ENCODE results near the gene TMCO5A. TPM values are rescaled to one million over a fixed set of nuclear protein-coding genes. Genes with fewer than 3 reads are reported as not detected.
"Not testable (repeated sequence)": the region's sequence is repeated elsewhere in the genome, so short reads cannot be mapped to it uniquely, and the experiment has no call there.

TMCO5A gene
- not detected in 2 replicates for total RNA-seq

DNA sequence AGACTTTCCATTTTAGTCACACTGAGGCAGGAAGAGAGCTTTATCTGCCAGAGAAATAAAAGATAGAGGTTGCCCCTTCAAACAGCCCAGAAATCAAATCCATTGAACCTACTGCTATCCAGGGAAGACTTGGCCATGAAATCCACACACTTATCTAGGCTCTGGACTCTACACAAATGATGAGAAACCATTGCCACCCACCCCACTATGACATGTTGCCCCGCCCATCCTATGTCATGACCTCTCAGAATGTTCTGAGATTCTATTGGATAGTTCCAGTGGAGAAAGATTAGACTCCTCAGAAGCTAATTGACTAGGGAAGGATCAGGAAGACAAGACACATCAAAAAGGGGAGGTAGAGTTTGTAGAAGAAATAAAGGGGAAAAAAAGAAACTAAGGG lies at the start of gene TMCO5A:
TMCO5A (plus strand) TSS at position 301 of the 400 bp plus-strand sequence. CDS start 1,684 bp downstream, outside the sequence.
- intact Hi-C loops (cut with micrococcal nuclease): no loop called here

DNA sequence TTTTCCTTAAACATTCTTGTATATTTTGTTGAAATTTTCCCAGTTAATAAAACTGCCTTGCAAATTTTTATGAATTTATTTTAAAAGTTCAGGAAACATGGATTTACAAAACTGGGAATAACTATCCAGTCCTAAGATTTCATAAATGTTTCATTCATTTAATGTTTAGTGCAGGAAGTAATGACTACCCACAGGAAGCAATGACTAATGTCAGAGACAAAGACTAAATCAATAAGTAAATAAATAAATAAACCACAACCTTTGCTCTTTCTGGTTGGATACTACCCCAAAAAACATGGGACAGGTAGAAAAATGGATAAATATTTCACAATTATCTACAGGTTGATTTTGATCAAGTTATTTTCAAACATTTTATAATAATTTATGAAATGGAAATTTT lies 48.8 kb upstream of the TMCO5A start:
- intact Hi-C loops (cut with micrococcal nuclease): no loop called here

DNA sequence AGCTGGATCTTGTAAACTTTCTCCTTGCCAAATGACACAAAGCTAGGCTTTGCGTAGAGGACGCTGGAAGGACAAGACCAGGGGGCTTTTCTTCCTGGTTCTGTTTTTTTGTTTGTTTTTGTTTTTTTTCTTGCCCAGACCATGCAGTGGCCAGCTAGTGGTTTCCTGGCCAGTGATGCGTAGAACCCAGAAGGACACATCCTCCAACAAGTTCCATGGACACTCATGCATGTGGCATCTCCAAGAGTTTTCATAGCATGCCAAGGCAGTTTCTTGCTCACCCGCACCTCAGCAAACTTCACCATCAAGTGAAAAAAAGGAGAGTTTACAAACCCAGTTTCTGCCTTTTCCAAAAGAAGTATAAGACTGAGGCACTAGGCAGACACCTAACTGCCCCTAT lies 46.1 kb upstream of the TMCO5A start:
- intact Hi-C loops (cut with micrococcal nuclease): no loop called here

DNA sequence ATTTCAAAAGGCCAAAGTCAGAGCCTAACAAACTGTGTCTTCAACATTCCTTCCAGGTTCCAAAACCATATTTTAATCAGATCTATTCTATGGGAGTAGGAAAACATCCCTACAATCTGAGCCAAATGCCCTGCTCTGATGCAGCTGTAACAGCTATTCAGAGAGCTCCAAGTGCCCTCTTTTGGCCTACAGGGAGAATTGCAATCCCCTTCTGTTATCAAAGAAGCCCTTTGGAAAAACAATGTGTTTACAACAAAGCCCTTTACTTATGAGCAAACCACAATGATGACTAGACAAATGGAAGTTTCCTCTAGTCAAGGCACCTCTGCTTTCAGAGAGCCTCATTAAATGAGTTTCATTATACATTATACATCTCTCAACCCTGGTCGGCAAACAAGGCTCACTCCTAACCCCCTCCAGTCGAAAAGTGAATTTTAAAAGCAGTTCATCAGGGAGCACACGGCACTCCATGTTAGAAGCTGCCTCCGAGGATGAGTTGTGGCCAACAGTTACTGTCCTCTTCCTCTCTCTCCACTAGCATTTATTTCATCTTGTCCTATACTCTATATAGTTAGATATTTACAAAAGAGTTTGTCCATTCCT lies 42.6 kb upstream of the TMCO5A start:
- intact Hi-C loops (cut with micrococcal nuclease): loop anchor here (2.0 to 5.0 kb wide), 2 partner anchors 1009 to 1390 kb away; no protein-coding TSS in a partner anchor

DNA sequence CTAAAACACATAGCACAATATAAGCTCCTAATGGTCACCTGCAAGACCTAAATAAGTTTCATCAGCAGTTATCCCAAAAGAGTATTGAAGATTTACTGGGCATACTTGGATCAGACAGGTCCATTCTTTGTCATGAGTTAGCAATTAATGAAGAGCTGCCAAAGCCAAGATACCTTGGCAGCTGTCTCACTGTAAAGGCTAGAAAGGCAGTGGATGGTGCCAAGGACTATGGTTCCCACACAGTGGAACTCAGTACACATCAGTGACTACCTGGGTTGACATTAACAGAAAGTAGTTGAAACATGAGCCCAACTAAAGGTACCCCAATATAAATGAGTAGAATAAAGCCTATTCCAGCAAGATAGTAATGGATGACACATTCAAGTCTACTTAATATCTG lies 41.1 kb upstream of the TMCO5A start:
- intact Hi-C loops (cut with micrococcal nuclease): loop anchor here (2.0 to 5.0 kb wide), 2 partner anchors 1011 to 1391 kb away; no protein-coding TSS in a partner anchor

DNA sequence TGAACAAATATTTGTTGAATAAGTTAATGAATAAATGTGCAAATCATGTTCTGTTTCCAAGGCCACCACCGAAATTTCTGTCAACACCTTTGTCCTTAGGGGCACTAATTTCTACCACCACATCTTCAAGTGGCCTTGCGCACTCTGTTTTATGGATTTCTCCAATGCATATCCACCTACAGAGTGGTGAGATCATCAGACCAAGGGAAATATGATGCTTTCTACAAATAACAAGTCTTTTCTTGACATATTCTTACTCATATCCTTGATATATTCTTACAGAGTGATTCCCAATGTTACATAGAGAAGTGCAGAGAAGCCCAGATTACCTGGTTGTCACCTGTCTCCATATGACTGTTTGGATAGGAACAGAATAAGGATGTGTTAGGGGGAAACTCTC lies 36.1 kb upstream of the TMCO5A start:
- intact Hi-C loops (cut with micrococcal nuclease): no loop called here

DNA sequence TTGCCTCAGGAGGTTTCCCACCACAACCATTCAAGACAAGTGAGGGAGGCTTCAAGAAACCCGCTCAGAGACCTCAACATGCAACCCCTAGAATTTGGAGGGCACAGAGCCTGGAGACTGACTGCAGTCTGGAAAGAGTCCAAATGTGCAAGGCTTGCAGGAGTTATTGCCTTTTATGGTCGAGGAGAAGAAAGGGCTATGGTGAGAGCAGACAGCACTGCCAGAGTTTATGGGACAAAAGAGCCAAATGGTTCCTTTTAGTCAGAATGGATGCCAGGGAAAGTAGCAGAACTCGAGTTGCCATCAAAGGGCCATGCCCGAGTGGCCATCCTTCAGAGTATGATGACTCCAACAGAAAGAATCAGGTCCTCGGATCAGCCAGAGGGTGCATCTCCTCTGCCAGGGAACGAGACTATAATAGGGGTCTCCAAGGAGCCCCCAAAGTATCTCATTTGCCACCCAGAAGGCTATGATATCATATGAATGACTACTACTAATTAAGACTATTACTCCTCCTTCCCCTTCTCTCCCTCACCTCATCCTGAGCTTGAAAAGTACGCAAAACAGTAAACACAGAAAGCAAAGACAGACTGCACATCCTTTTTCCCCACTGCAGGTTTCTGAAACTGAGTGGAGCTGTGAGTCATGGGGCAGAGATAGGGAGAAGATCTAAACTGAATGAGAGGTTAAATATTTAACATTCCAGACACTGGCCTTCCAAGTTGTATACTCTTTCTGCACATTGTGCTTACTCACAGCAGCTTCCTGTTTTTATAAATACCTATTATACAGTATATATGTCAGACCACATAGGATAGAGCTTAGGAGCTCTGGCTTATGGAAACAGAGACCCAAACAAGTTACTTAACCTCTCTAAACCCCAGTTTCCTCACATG lies 33.9 kb upstream of the TMCO5A start:
- intact Hi-C loops (cut with micrococcal nuclease): no loop called here

DNA sequence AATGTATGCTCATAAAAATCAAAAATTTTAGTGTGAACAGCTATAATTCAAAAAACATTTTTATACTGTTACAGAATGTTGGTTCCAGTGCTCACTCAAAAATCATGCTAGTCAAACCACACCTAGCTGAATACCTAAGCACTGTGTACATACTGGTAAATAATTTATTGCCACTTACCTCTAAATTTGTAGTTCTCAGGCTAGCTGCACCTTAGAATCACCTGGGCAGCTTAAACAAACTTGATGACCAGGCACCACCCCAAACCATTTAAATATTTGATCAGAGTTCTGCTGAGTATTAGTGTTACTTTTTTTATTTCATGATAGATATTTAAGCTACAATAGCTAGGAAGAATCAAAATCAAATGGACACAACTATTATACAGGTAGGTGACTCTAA lies 32.3 kb upstream of the TMCO5A start:
- intact Hi-C loops (cut with micrococcal nuclease): no loop called here

DNA sequence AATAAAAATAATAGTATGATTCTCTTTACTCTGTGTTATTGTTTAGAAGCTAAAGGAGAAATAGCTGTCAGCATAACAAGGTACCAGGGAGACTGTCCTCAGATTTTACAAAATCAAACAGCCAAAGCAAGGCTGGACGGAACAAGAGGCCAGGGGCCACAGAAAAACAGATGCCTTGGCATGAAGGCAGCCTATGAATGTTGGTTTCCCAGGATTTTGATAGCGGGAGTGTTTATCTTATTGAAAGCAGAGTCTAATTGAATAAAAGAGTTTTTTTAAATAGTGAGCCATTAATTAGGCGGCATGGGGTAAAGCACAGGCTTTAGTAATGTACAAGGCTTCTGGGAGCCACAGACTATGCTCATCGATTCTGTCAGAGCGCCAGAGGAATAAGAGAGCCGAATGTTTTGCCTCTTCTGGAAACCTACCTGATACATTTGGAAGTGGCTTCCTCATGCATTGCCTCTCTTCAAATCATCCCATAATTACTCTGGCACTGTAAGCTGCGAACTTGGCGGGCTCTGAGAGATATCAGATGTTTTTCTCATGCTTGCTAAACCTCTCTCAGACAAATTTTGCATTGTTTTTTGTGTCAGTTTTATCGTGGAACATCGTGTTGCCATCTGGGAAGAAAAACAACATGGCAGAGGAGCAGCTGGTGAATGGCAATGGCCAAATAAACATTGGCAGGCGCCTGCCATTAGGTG lies 30.4 kb upstream of the TMCO5A start:
- intact Hi-C loops (cut with micrococcal nuclease): no loop called here

DNA sequence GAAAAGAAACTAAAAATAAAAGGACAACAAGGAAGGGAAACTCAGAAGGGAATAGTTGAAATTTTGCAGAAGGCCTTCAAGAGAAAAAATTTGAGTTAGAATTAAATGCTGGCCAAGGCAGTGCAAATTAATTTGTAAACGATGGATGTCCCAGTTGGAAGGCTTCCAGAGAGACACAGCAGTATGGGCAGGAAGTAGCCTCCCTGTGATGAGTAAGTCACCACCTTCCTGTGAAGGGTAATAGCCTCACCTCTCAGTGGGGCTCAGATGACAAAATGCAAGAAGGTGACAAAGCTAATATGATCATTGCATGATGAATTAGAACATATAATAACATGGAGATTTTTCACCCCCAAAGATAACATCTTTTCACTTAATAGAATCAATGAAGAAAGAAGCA lies 27.3 kb upstream of the TMCO5A start:
- intact Hi-C loops (cut with micrococcal nuclease): no loop called here

DNA sequence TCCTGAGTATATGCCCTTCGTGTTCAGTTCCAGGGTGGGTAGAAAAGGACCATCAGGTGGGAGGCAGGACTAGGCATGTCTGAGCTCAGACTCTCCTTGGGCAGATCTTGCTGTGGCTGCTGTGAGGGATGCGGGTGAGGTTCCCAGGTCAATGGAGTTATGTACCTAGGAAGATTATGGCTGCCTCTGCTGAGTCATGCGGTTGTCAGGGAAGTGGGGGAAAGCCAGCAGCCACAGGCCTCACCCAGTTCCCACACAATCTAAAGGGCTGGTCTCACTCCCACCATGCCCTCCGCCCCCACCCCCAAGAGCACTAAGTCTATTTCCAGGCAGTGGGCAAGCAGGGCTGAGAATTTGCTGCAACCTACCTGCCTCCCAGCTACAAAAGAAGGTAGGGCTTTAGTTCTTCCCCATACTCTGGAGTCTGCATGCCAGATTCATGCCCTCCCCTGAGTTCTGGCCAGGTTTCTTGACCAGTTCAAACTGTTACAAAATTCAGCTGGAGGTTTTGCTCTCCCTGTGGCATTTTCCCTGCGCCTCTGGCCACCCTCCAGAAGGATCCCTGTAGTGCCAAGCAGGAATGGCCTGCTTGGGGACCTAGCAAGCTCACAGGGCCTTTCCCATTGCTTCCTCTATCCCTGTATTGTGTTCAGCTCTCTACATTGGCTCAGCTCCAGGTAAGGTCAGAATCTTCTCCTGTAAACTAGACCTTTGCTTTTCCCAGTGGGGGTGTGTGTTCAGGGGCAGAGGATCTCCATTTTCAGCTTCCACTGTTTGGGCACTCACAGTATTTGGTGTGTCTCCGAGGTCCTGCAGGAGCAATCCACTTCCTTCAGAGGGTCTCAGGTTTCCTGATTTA lies 12.7 kb upstream of the TMCO5A start:
- intact Hi-C loops (cut with micrococcal nuclease): no loop called here

DNA sequence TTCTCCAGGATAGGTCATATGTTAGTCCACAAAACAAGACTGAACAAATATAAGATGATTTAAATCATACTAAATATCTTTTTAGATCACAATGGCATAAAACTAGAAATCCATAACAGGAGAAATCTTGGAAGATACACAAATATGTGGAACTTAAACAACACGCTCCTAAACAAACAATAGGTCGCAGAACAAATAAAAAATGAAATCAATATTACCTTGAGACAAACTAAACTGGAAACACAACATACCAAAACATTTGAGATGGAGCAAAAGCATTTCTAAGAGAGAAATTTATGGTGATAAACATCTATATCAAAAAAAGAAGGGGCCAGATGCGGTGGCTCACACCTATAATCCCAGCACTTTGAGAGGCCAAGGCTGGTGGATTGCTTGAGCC lies 8.3 kb upstream of the TMCO5A start:
- intact Hi-C loops (cut with micrococcal nuclease): no loop called here

DNA sequence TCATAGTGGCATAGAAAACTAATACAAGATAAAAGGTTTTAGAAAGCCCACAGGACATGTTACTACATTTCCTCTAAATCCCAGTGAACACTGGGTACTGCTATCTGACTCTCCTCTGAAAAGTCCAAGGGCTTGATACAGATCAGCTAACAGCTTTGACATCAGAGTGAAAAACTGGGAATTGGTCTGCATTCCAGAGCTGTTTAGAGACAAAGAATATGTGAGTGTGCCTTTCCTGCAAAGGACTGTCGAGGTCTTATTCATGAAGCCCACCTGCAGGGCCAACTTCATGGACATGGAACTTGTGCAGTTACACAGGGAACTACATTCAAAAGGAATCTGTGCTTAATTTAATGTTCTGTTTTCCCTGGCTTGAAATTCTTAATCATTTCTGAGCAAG lies 5.2 kb upstream of the TMCO5A start:
- intact Hi-C loops (cut with micrococcal nuclease): no loop called here

DNA sequence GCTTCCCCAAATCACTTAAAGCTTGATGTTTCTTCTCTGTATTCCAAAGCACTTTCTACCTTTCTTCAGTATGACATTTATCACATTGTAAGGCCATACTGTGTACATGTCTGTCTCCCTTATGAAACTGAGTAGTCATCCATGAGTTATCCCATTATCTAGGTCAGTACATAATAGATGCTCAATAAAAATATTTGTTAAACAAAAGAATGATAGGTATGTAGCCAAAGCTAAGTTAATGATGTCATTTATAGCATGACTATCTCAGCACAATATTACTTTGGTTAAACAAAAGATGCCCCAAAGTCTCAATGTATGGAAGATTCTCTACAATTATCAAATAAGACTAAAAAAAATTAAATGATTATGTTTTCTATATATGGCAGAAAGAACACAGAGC lies 3.1 kb upstream of the TMCO5A start:
- intact Hi-C loops (cut with micrococcal nuclease): no loop called here

DNA sequence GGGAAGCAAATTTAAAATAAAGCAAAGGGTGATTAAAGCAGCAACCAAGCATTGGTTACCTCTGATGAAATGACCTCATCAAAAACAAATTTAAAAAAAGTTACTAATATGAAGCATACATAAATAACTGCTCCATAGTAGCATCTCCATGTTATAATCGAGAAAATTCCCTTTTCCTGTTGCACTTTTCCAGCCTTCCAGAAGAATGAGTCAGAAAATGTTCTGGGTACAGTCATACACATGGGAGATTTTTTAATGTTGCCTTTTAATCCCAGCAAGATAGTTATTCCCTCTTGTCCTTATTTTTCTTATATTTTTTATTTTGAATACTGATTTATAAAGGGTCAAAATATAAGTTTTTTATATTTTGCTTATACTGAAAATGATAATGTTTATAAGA lies 2.6 kb upstream of the TMCO5A start:
- intact Hi-C loops (cut with micrococcal nuclease): no loop called here

DNA sequence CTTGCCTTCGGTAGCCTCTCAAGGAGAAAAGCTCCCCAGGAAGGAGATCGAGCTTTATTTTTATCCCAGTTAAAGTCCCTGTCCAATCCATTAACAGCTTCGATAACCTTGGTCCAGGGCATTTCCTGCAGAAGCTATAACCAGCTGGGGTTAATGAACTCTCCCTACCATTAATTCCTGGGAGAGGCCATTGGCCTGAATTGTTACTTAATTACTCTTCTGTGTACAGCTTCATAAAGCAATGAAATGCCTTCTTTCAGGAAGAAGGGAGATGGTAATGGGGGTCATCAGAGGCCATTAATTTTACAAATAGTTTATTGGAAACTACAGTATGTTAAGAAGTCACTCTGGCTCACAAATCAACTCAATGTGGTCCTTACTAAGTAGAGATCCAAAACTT lies 1.9 kb upstream of the TMCO5A start:
- intact Hi-C loops (cut with micrococcal nuclease): no loop called here

DNA sequence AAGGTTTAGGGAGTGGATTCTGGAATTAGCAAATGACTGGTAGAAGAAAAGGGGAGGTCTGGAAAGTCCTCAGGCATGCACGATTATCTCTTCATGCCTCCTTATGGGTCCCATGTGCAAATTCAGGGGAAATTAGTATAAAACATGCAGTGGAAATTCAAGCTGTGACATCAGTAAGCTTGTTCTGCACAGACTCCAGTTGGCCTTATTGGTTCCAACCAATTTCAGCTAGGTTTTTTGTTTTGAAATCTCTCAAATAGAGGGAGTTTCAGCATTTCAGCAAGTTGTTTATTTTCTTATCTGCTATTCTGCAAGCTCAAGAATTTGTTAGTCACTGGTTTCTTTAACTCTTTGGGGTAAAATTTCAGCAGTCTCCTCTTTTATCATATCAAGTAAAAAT lies 774 bp upstream of the TMCO5A start:
- intact Hi-C loops (cut with micrococcal nuclease): no loop called here

DNA sequence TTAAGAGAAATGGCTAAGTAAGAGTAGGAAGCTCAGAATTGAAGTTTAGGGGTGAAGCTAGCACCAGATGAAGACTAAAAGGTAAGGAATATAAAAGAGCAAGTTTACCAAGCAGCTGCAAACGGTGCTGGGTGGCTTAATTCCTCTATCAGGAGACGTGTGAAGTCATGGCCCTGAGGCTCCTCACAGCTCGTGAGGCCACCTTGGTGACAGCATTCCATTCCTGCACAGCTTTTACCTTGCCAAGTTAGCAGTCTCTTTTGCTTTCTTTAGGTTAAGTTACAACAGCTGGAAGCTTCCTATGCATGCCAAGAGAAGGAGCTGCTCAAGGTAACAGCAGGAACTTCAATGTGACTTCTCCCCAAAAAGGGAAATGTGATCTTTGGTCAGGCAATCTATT lies 6.4 kb downstream of the TMCO5A start:
- intact Hi-C loops (cut with micrococcal nuclease): no loop called here

DNA sequence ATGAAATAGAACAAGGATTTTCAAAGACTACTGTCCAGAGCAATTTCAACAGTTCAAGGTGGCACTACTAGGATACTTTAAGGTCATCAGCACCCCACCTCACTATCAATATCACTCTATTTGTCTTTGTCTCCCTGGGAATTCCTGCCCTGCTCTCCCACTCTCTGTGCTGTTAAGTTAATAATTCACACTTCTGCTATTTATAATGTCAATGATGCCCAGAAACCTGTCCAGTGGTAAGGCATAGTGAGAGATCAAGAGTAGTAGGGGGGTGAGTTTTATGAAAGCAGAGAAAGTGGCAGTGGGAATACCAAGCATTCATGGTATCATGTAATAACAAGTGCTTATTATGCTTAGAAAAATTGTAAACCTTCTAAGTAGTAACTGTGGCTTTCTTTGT lies 7.3 kb downstream of the TMCO5A start:
- intact Hi-C loops (cut with micrococcal nuclease): no loop called here

DNA sequence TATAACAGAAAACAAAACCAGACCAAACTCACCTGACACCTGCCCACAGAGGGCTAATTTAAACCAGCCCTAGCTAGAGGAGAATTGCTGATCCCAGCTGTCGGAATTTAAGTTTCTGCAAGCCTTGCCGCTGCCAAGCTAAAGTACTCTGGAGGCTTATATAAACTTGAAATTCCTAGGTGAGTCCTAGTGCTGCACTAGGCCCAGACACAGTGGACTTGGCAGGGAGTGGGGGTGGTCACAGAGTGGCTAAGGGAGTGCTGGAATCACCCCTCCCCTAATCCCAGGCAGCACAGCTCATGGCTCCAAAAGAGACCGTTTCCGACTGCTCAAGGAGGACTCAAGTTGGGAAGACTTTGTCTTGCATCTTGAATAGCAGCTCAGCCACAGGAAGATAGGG lies 17.6 kb downstream of the TMCO5A start:
- intact Hi-C loops (cut with micrococcal nuclease): no loop called here

DNA sequence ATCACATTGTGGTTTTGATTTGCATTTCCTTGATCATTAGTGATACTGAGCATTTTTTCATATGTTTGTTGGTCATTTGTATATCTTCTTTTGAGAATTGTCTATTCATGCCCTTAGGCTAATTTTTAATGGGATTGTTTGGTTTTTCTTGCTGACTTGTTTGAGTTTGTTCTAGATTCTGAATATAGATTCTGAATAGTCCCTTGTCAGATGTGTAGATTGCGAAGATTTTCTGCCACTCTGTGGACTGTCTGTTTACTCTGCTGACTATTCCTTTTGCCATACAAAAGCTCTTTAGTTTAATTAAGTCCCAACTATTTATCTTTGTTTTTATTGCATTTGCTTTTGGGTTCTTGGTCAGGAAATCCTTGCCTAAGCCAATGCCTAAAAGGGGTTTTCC lies 26.3 kb downstream of the TMCO5A start:
- intact Hi-C loops (cut with micrococcal nuclease): not testable (repeated sequence)

Data from T-helper 1 cell treated with Interleukin-12 subunit alpha and Interleukin-12 subunit beta and Interleukin-4 antibody, amounts not matched to agents 30 ng/mL and 1 ng/mL, for 36 hours (primary cell).